Fibroblast of the aortic adventitia (primary cell): ENCODE results near the gene SLX4IP. TPM values are rescaled to one million over a fixed set of nuclear protein-coding genes. Genes with fewer than 3 reads are reported as not detected.

Source experiments
- DNase-seq: peaks from one replicate; pipeline ENCODE4 v3.0.0-alpha.2; 2010; ENCODE audit warnings: low read depth
- H3K4me3 ChIP-seq: 2 replicates; pipeline ENCODE4 v1.5.1; 2011; ENCODE audit warnings: low read depth, mild to moderate bottlenecking, control low read depth, low read length, moderate library complexity
- CTCF ChIP-seq: IDR thresholded peaks from 2 replicates; pipeline ENCODE4 v1.5.1; 2011; ENCODE audit warnings: mild to moderate bottlenecking, low read length, control low read depth, inconsistent platforms; ENCODE audit not compliant: insufficient read depth
- total RNA-seq: library from RNA; depleted of rRNA; stranded (reverse); fragments of >200 nt; gene quantifications from 2 replicates; pipeline ENCODE4 v1.2.3, GENCODE V29; 2012; ENCODE audit warnings: low replicate concordance

The SLX4IP gene
- total RNA-seq, 1 donor: 7.0 TPM

- no peak overlapping the region for H3K4me3 ChIP-seq
- no peak for DNase-seq
- TF ChIP-seq CTCF: no peak
Observed at GRCh38 chr20:10449270-10449669, 14.2 kb downstream of the SLX4IP start.

GRCh38 chr20:10453241-10453640 lies 18.1 kb downstream of the SLX4IP start:
- DNase-seq: no peak
- H3K4me3 ChIP-seq: no peak overlapping the region
- no peak for TF ChIP-seq CTCF

- TF ChIP-seq CTCF: no peak
- DNase-seq: no peak
- H3K4me3 ChIP-seq: no peak overlapping the region
Observed at GRCh38 chr20:10454151-10454750, 19.1 kb downstream of the SLX4IP start.

GRCh38 chr20:10461495-10461894 lies 26.4 kb downstream of the SLX4IP start:
- no peak overlapping the region for H3K4me3 ChIP-seq
- TF ChIP-seq CTCF: no peak
- DNase-seq: no peak

GRCh38 chr20:10462516-10462915 lies 27.4 kb downstream of the SLX4IP start:
- TF ChIP-seq CTCF: no peak
- no peak for DNase-seq
- H3K4me3 ChIP-seq: no peak overlapping the region

GRCh38 chr20:10463622-10464021 lies 28.5 kb downstream of the SLX4IP start:
- no peak for DNase-seq
- no peak for TF ChIP-seq CTCF
- H3K4me3 ChIP-seq: no peak overlapping the region

- TF ChIP-seq CTCF: no peak
- no peak overlapping the region for H3K4me3 ChIP-seq
- DNase-seq: no peak
Observed at GRCh38 chr20:10465135-10465534, 30.0 kb downstream of the SLX4IP start.
